H1 (cell line): ENCODE data around the gene RAPGEF1. TPM values are rescaled to one million over a fixed set of nuclear protein-coding genes. Genes with fewer than 3 reads are reported as not detected.

Source experiments
- CTCF ChIA-PET: fragments of 300-600 bp; sonication (Branson Sonifier 250); formaldehyde crosslinking; loops from one replicate; lab custom pipeline; 2021; ENCODE audit not compliant: partially characterized antibody; lab: Charles Lee
- POLR2A ChIA-PET: fragments of 300-600 bp; sonication (Branson Sonifier 250); formaldehyde crosslinking; loops from one replicate; lab custom pipeline; 2021; ENCODE audit warnings: inconsistent platforms; ENCODE audit not compliant: partially characterized antibody; lab: Charles Lee
- DNase-seq, 2 experiments: peaks; one replicate each; pipeline versions ENCODE4 v3.0.0 to v3.0.0-alpha.2; 2010 to 2022; ENCODE audit warnings: low spot score in 2 of 2, low read depth in 1 of 2, mixed read lengths in 1 of 2
- FAIRE-seq: peaks from 2 replicates; lab custom pipeline; 2011; peaks lifted over from hg19 to GRCh38; lab: Jason Lieb, UNC
- H2AFZ ChIP-seq: 2 replicates; pipeline ENCODE4 v1.8.1; 2012; ENCODE audit warnings: low read length, inconsistent platforms
- H2AK5ac ChIP-seq: 2 replicates; pipeline ENCODE4 v1.6.1; 2013; ENCODE audit warnings: low read depth, low read length
- H2BK120ac ChIP-seq: replicated peaks from 2 replicates; pipeline ENCODE3; 2013; ENCODE audit warnings: low read depth, low read length, inconsistent platforms
- H2BK12ac ChIP-seq: 2 replicates; pipeline ENCODE4 v1.6.1; 2013; ENCODE audit warnings: low read depth, low read length
- H2BK15ac ChIP-seq: 2 replicates; pipeline ENCODE4 v1.6.1; 2013; ENCODE audit warnings: low read length
- H2BK20ac ChIP-seq: 2 replicates; pipeline ENCODE4 v1.6.1; 2013; ENCODE audit warnings: low read length
- H2BK5ac ChIP-seq: 2 replicates; pipeline ENCODE4 v1.6.1; 2013; ENCODE audit warnings: low read depth, low read length
- H3K14ac ChIP-seq: 2 replicates; pipeline ENCODE4 v1.6.1; 2013; ENCODE audit warnings: inconsistent platforms; ENCODE audit not compliant: insufficient read length
- H3K18ac ChIP-seq: 2 replicates; pipeline ENCODE4 v1.6.1; 2013; ENCODE audit warnings: low read length; ENCODE audit errors: extremely low read depth
- H3K23ac ChIP-seq: 2 replicates; pipeline ENCODE4 v1.6.1; 2013; ENCODE audit warnings: inconsistent platforms; ENCODE audit not compliant: insufficient read length
- H3K23me2 ChIP-seq: 2 replicates; pipeline ENCODE4 v1.6.1; 2013; ENCODE audit warnings: low read depth, low read length
- H3K27ac ChIP-seq: 2 replicates; pipeline ENCODE4 v1.6.1; 2011; ENCODE audit warnings: low read depth, low read length, inconsistent platforms
- H3K27me3 ChIP-seq, 4 experiments: replicated peaks in 1 of 4; 1 replicate in 1 of 4; 2 replicates in 3 of 4; pipeline versions ENCODE4 v1.6.1 to v1.8.1; 2011 to 2013; ENCODE audit warnings: low read length in 3 of 4, mild to moderate bottlenecking in 3 of 4, inconsistent platforms in 2 of 4, mixed read lengths in 2 of 4, moderate library complexity in 1 of 4; ENCODE audit not compliant: control insufficient read depth in 3 of 4, insufficient read depth in 3 of 4; ENCODE audit errors: extremely low read depth in 1 of 4
- H3K36me3 ChIP-seq, 4 experiments: 2 replicates each; pipeline versions ENCODE4 v1.6.1 to v1.8.1; 2011 to 2013; ENCODE audit warnings: mild to moderate bottlenecking in 4 of 4, low read length in 3 of 4, moderate library complexity in 2 of 4, control low read depth in 1 of 4, inconsistent platforms in 1 of 4; ENCODE audit not compliant: insufficient read depth in 4 of 4, control insufficient read depth in 2 of 4
- H3K4ac ChIP-seq: replicated peaks from 2 replicates; pipeline ENCODE3; 2013; ENCODE audit warnings: low read length, low read depth, mixed read lengths, inconsistent platforms; ENCODE audit not compliant: insufficient read length
- H3K4me1 ChIP-seq, 4 experiments: replicated peaks in 1 of 4; 1 replicate in 1 of 4; 2 replicates in 3 of 4; pipeline versions ENCODE4 v1.6.1 to v1.8.1; 2011 to 2013; ENCODE audit warnings: low read length in 3 of 4, inconsistent platforms in 2 of 4, mixed read lengths in 1 of 4; ENCODE audit not compliant: insufficient read depth in 4 of 4, control insufficient read depth in 3 of 4
- H3K4me2 ChIP-seq, 2 experiments: 2 replicates each; pipeline versions ENCODE4 v1.6.1 to v1.8.1; 2011 to 2013; ENCODE audit warnings: low read depth in 2 of 2, low read length in 2 of 2, control low read depth in 1 of 2, inconsistent platforms in 1 of 2, mild to moderate bottlenecking in 1 of 2; ENCODE audit not compliant: insufficient read depth in 1 of 2
- H3K4me3 ChIP-seq, 4 experiments: fragments of 200-600, 300-600 bp in 1 of 4; sonication (generic), shearing (Covaris generic), sonication (Bioruptor Twin) in 1 of 4; 2 replicates each; pipeline versions ENCODE4 v1.5.1 to v1.8.1; 2011 to 2016; ENCODE audit warnings: low read length in 4 of 4, low read depth in 3 of 4, control low read depth in 2 of 4, inconsistent platforms in 2 of 4, mild to moderate bottlenecking in 2 of 4, mixed read lengths in 1 of 4, moderate library complexity in 1 of 4; ENCODE audit not compliant: insufficient read depth in 2 of 4; ENCODE audit errors: extremely low read depth in 1 of 4
- H3K56ac ChIP-seq: replicated peaks from 2 replicates; pipeline ENCODE3; 2013; ENCODE audit warnings: low read depth, mild to moderate bottlenecking, mixed read lengths, low read length, inconsistent platforms; ENCODE audit not compliant: insufficient read length
- H3K79me1 ChIP-seq: 2 replicates; pipeline ENCODE4 v1.6.1; 2013; ENCODE audit warnings: low read depth, low read length, control low read depth
- H3K79me2 ChIP-seq, 2 experiments: 2 replicates each; pipeline versions ENCODE4 v1.6.1 to v1.8.1; 2012 to 2013; ENCODE audit warnings: low read length in 2 of 2, mild to moderate bottlenecking in 2 of 2, inconsistent platforms in 1 of 2; ENCODE audit not compliant: insufficient read depth in 2 of 2, control insufficient read depth in 1 of 2
- H3K9ac ChIP-seq, 4 experiments: replicated peaks in 1 of 4; 1 replicate in 1 of 4; 2 replicates in 3 of 4; pipeline versions ENCODE4 v1.6.1 to v1.8.1; 2011 to 2013; ENCODE audit warnings: low read depth in 3 of 4, low read length in 3 of 4, control low read depth in 2 of 4, mild to moderate bottlenecking in 2 of 4, moderate library complexity in 2 of 4, inconsistent platforms in 1 of 4; ENCODE audit errors: extremely low read depth in 1 of 4
- H3K9me3 ChIP-seq, 2 experiments: 2 replicates each; pipeline versions ENCODE4 v1.6.1 to v1.8.1; 2012 to 2013; ENCODE audit warnings: mild to moderate bottlenecking in 2 of 2, moderate library complexity in 2 of 2, control low read depth in 1 of 2, inconsistent platforms in 1 of 2, low read depth in 1 of 2, low read length in 1 of 2, mixed read lengths in 1 of 2; ENCODE audit not compliant: insufficient read depth in 2 of 2
- H4K20me1 ChIP-seq, 2 experiments: replicated peaks in 1 of 2; 2 replicates each; pipeline versions ENCODE3 to v1.8.1; 2011 to 2013; ENCODE audit warnings: inconsistent platforms in 2 of 2, low read length in 2 of 2, mild to moderate bottlenecking in 1 of 2; ENCODE audit not compliant: insufficient read depth in 2 of 2, control insufficient read depth in 1 of 2
- H4K5ac ChIP-seq: 2 replicates; pipeline ENCODE4 v1.6.1; 2013; ENCODE audit warnings: low read length, low read depth, mixed read lengths, inconsistent platforms; ENCODE audit not compliant: insufficient read length
- H4K8ac ChIP-seq: 2 replicates; pipeline ENCODE4 v1.8.0; 2013; ENCODE audit warnings: mild to moderate bottlenecking, moderate library complexity, low read length, inconsistent platforms; ENCODE audit not compliant: insufficient read depth; ENCODE audit errors: extremely low read depth
- H4K91ac ChIP-seq: replicated peaks from 2 replicates; pipeline ENCODE3; 2013; ENCODE audit warnings: low read length, mixed read lengths, inconsistent platforms; ENCODE audit not compliant: insufficient read length
- CTBP2 ChIP-seq: IDR thresholded peaks from 2 replicates; pipeline ENCODE4 v1.7.0; 2011; ENCODE audit warnings: borderline replicate concordance, mild to moderate bottlenecking, moderate library complexity, mixed read lengths, low read length; ENCODE audit not compliant: insufficient read depth, insufficient read length
- EZH2 ChIP-seq: fragments of 200-600 bp; sonication (generic); IDR thresholded peaks from 2 replicates; pipeline ENCODE4 v1.7.1; 2012; ENCODE audit warnings: low read depth, mild to moderate bottlenecking, moderate library complexity, low read length, inconsistent platforms; ENCODE audit not compliant: severe bottlenecking
- HDAC2 ChIP-seq, 2 experiments: fragments of 300-600 bp in 1 of 2; sonication (generic) in 1 of 2; IDR thresholded peaks; 2 replicates each; pipeline ENCODE4 v1.6.1; 2011 to 2012; ENCODE audit warnings: low read depth in 2 of 2, low read length in 2 of 2, mild to moderate bottlenecking in 2 of 2, moderate library complexity in 2 of 2, borderline replicate concordance in 1 of 2, inconsistent platforms in 1 of 2
- JUND ChIP-seq: IDR thresholded peaks from 2 replicates; pipeline ENCODE4 v1.6.1; 2011; ENCODE audit warnings: mild to moderate bottlenecking, improper control_type of control experiment, low read length
- KDM4A ChIP-seq: IDR thresholded peaks from one replicate; pipeline ENCODE4 v1.7.1; 2012; ENCODE audit warnings: low read depth, mild to moderate bottlenecking, moderate library complexity, low read length, inconsistent platforms; ENCODE audit not compliant: severe bottlenecking
- POLR2A ChIP-seq, 2 experiments: IDR thresholded peaks; 1 replicate in 1 of 2; 2 replicates in 1 of 2; pipeline ENCODE4 v1.6.1; 2011; ENCODE audit warnings: low read depth in 2 of 2, low read length in 2 of 2, mild to moderate bottlenecking in 2 of 2; ENCODE audit errors: control extremely low read depth in 1 of 2
- RNF2 ChIP-seq: fragments of 200-900, 300-1000 bp; sonication (generic); IDR thresholded peaks from 2 replicates; pipeline ENCODE4 v1.7.1; 2016; ENCODE audit warnings: borderline replicate concordance, low read depth, mild to moderate bottlenecking, antibody characterized with exemption, low read length; ENCODE audit not compliant: poor library complexity, severe bottlenecking; ENCODE audit errors: missing control alignments
- SIRT6 ChIP-seq: IDR thresholded peaks from one replicate; pipeline ENCODE4 v1.7.1; 2012; ENCODE audit warnings: low read length, inconsistent platforms
- SP2 ChIP-seq: IDR thresholded peaks from 2 replicates; pipeline ENCODE4 v1.6.1; 2012; ENCODE audit warnings: mild to moderate bottlenecking, low read length, inconsistent platforms
- TBP ChIP-seq: IDR thresholded peaks from 2 replicates; pipeline ENCODE4 v1.6.1; 2011; ENCODE audit warnings: low read depth, low read length, improper control_type of control experiment
- TEAD4 ChIP-seq: IDR thresholded peaks from 2 replicates; pipeline ENCODE4 v1.6.1; 2012; ENCODE audit warnings: low read depth, low read length, inconsistent platforms, mixed read lengths
- USF2 ChIP-seq: IDR thresholded peaks from 2 replicates; pipeline ENCODE4 v1.6.1; 2011; ENCODE audit warnings: low read length, improper control_type of control experiment
- WGBS, 2 experiments: shearing (Covaris generic) in 1 of 2; methylation state at CpG; one replicate each; pipeline versions ENCODE4 v1.1.6 to v1.1.7; 2013 to 2015; ENCODE audit warnings: low lambda C conversion rate in 2 of 2, mixed read lengths in 2 of 2, inconsistent platforms in 1 of 2, low coverage in 1 of 2, missing lambda C conversion rate in 1 of 2; ENCODE audit not compliant: insufficient replicate concordance in 2 of 2, insufficient coverage in 1 of 2, insufficient read length in 1 of 2; ENCODE audit errors: extremely low coverage in 1 of 2, missing lambda C conversion rate in 1 of 2; 5-methylcytosine and 5-hydroxymethylcytosine counted together
- polyA plus RNA-seq, 7 experiments: library from polyadenylated mRNA; depleted of rRNA in 3 of 7; stranded (reverse) in 5 of 7; unstranded in 2 of 7; fragments of >200 nt in 5 of 7; fragments of 200-250 nt in 2 of 7; gene quantifications; 1 replicate in 5 of 7; 2 replicates in 1 of 7; 4 replicates in 1 of 7; pipeline versions ENCODE4 v1.2.1 to v1.2.3, GENCODE V29; 2011 to 2013; ENCODE audit warnings: missing spikeins in 2 of 7, mixed read lengths in 2 of 7
- total RNA-seq: library from RNA; stranded (reverse); fragmentation: NEBNext Ultra II Directional; extraction: Animal tissue kit (Norgen Biotek cat#: 25700); gene quantifications from 2 replicates; pipeline ENCODE4 v1.2.1, GENCODE V29; 2021

RAPGEF1 gene
- total and polyA plus RNA-seq, 2 of the 8 experiments (the other 6 are each of a cell fraction or from before 2014, with no cell fraction given), result 29.7 to 78.9 TPM

GRCh38 chr9:131666029-131666428 lies 73.8 kb downstream of the RAPGEF1 start:
- Histone ChIP-seq H2BK15ac (no peak overlapping the region), H3K79me2 (peaks cover 0 to 27% of the 10 kb centered on the region in 2 experiments; a peak in 1 of 4 replicates), H4K8ac (no peak overlapping the region), H3K27ac (no peak overlapping the region), H2BK12ac (no peak overlapping the region), H3K4ac (no peak overlapping the region), H4K20me1 (peaks cover 0 to 4% of the 10 kb centered on the region in 2 experiments), H3K23me2 (no peaks in the 10 kb centered on the region), H3K9me3 (peaks cover 0 to 8% of the 10 kb centered on the region in 2 experiments; a peak in 2 of 4 replicates), H3K4me3 (no peak overlapping the region), H4K5ac (no peak overlapping the region), H3K79me1 (peaks cover 2% of the 10 kb centered on the region; the same call in 1 of the 2 replicates), H3K23ac (no peak overlapping the region), H2AFZ (no peak overlapping the region), H3K14ac (no peak overlapping the region), H3K9ac (no peak overlapping the region), H3K27me3 (no peaks in the 10 kb centered on the region), H3K36me3 (no peaks in the 10 kb centered on the region; a peak in 3 of 8 replicates), H2BK120ac (no peak overlapping the region), H2BK5ac (no peak overlapping the region), H2BK20ac (no peak overlapping the region), H3K56ac (no peak overlapping the region), H3K4me2 (no peak overlapping the region), H2AK5ac (no peak overlapping the region), H3K18ac (no peak overlapping the region), H4K91ac (no peak overlapping the region), H3K4me1 (peaks cover 11 to 26% (median 20%) of the 10 kb centered on the region in 4 experiments)
- 93% methylated on average over 4 of the region's 4 CpGs; no CpG with 5 or more reads in 1 of the 2 experiments for WGBS, 2 experiments
- ChIA-PET CTCF (interaction anchor here (0.8 to 1.6 kb wide), 5 partner anchors 10 to 74 kb away, joined by 3 to 5 read pairs (median 4); no protein-coding TSS in a partner anchor), POLR2A (interaction anchor here (0.7 to 1.2 kb wide), 2 partner anchors 21 to 1361 kb away, joined by 3 read pairs; no protein-coding TSS in a partner anchor)
- DNase-seq (no peak), FAIRE-seq (no peak)
- TF ChIP-seq EZH2 (no peak), TEAD4 (no peak), USF2 (no peak), HDAC2 (IDR thresholded peaks at IDR 0.05; ENCODE audit: borderline replicate concordance in 1 of 2, low read depth in 2 of 2, low read length in 2 of 2) (no peak), TBP (no peak), KDM4A (no peak), SIRT6 (no peak), CTBP2 (no peak), POLR2A (IDR thresholded peaks at IDR 0.05; ENCODE audit: control extremely low read depth in 1 of 2, low read depth in 2 of 2, low read length in 2 of 2) (no peak), SP2 (no peak), RNF2 (no peak), JUND (no peak)
